HCT116 (cell line): ENCODE data around the gene RGCC. TPM values are rescaled to one million over a fixed set of nuclear protein-coding genes. Genes with fewer than 3 reads are reported as not detected.

Experiments used
- ATAC-seq: fragments of 200-7000 bp; cut with Tn5 transposase; 2 replicates; pipeline ENCODE4 v1.9.1; 2020; ENCODE audit warnings: mild to moderate bottlenecking, moderate library complexity
- BruUV-seq: library from RNA; stranded (reverse); fragments of 400-500 nt; replicated peaks from 2 replicates; lab custom pipeline; 2021; lab: Mats Ljungman, UMichigan
- CTCF ChIA-PET: fragments of 300-600 bp; sonication (Branson Sonifier 250); formaldehyde crosslinking; loops from one replicate; lab custom pipeline; 2021; ENCODE audit warnings: antibody characterized with exemption; lab: Charles Lee
- POLR2A ChIA-PET: fragments of 300-600, 350-600 bp; sonication (Branson Sonifier 250); formaldehyde crosslinking; loops from one replicate; lab custom pipeline; 2021; ENCODE audit warnings: antibody characterized with exemption; lab: Charles Lee
- RAD21 ChIA-PET, 2 experiments: fragments of 300-600 bp; sonication (Branson Sonifier 250); formaldehyde crosslinking; loops; one replicate each; lab custom pipeline; 2023; ENCODE audit warnings: low total read pairs in 2 of 2; ENCODE audit not compliant: uncharacterized antibody in 2 of 2, unreplicated experiment in 2 of 2, low non-redundant PET in 1 of 2; lab: Charles Lee
- DNase-seq: peaks from one replicate; pipeline ENCODE4 v3.0.0-alpha.2; 2010; ENCODE audit warnings: low read depth, low spot score
- H2AFZ ChIP-seq: fragments of 200-600 bp; shearing (Covaris generic), sonication (generic); 2 replicates; pipeline ENCODE4 v1.6.1; 2017; ENCODE audit warnings: low read depth, mixed run types, mixed read lengths, antibody characterized with exemption, low read length; ENCODE audit not compliant: poor library complexity, severe bottlenecking
- H3K27ac ChIP-seq: 2 replicates; pipeline ENCODE4 v1.5.1; 2012; ENCODE audit warnings: low read depth, low read length
- H3K27me3 ChIP-seq: fragments of 200-600 bp; sonication (generic); 2 replicates; pipeline ENCODE4 v1.6.1; 2016; ENCODE audit warnings: mixed run types, low read length, mixed read lengths; ENCODE audit not compliant: insufficient read depth
- H3K36me3 ChIP-seq, 2 experiments: fragments of 200-500 bp in 1 of 2; fragments of 200-600 bp in 1 of 2; sonication (Bioruptor generic) in 1 of 2; sonication (generic) in 1 of 2; 2 replicates each; pipeline versions ENCODE4 v1.5.1 to v1.6.1; 2014 to 2016; ENCODE audit warnings: low read length in 2 of 2, inconsistent platforms in 1 of 2, mixed read lengths in 1 of 2, mixed run types in 1 of 2; ENCODE audit not compliant: insufficient read depth in 2 of 2, control insufficient read depth in 1 of 2
- H3K4me1 ChIP-seq, 2 experiments: fragments of 200-600 bp in 1 of 2; sonication (generic) in 1 of 2; 2 replicates each; pipeline versions ENCODE4 v1.5.1 to v1.6.1; 2012 to 2017; ENCODE audit warnings: low read length in 2 of 2, inconsistent platforms in 1 of 2, mild to moderate bottlenecking in 1 of 2, mixed read lengths in 1 of 2, mixed run types in 1 of 2, moderate library complexity in 1 of 2; ENCODE audit not compliant: insufficient read depth in 2 of 2, control insufficient read depth in 1 of 2
- H3K4me2 ChIP-seq: fragments of 200-600 bp; sonication (generic); 2 replicates; pipeline ENCODE4 v1.6.1; 2017; ENCODE audit warnings: mixed run types, low read length, mixed read lengths
- H3K4me3 ChIP-seq, 2 experiments: fragments of 200-600 bp in 1 of 2; sonication (generic) in 1 of 2; replicated peaks in 1 of 2; 2 replicates each; pipeline ENCODE4 v1.5.1; 2011 to 2016; ENCODE audit warnings: low read length in 2 of 2, control low read depth in 1 of 2, low read depth in 1 of 2, mild to moderate bottlenecking in 1 of 2, mixed read lengths in 1 of 2, mixed run types in 1 of 2
- H3K79me2 ChIP-seq: fragments of 200-600 bp; sonication (generic); 2 replicates; pipeline ENCODE4 v1.6.1; 2017; ENCODE audit warnings: mild to moderate bottlenecking, mixed run types, low read length, moderate library complexity, mixed read lengths; ENCODE audit not compliant: insufficient read depth
- H3K9ac ChIP-seq: fragments of 200-600 bp; sonication (generic); 2 replicates; pipeline ENCODE4 v1.6.1; 2016; ENCODE audit warnings: low read length, mixed read lengths
- H3K9me2 ChIP-seq: fragments of 200-600 bp; sonication (generic), shearing (Covaris generic); 2 replicates; pipeline ENCODE4 v1.6.1; 2017; ENCODE audit warnings: mixed run types, mild to moderate bottlenecking, moderate library complexity; ENCODE audit not compliant: insufficient read depth
- H3K9me3 ChIP-seq, 2 experiments: fragments of 200-500 bp in 1 of 2; fragments of 200-600 bp in 1 of 2; sonication (Bioruptor generic) in 1 of 2; sonication (generic) in 1 of 2; 2 replicates each; pipeline ENCODE4 v1.6.1; 2014 to 2017; ENCODE audit warnings: low read length in 2 of 2, mixed read lengths in 2 of 2, inconsistent platforms in 1 of 2, low read depth in 1 of 2, mild to moderate bottlenecking in 1 of 2, mixed run types in 1 of 2, moderate library complexity in 1 of 2; ENCODE audit not compliant: control insufficient read depth in 1 of 2, insufficient read depth in 1 of 2
- H4K20me1 ChIP-seq: fragments of 200-600 bp; sonication (generic), shearing (Covaris generic); 2 replicates; pipeline ENCODE4 v1.6.1; 2017; ENCODE audit warnings: mixed run types, mild to moderate bottlenecking, moderate library complexity; ENCODE audit not compliant: insufficient read depth
- ATF3 ChIP-seq: IDR thresholded peaks from 2 replicates; pipeline ENCODE4 v1.6.1; 2012
- CEBPB ChIP-seq: IDR thresholded peaks from 2 replicates; pipeline ENCODE4 v1.6.1; 2012; ENCODE audit warnings: low read depth
- CTCF ChIP-seq, 3 experiments: fragments of 200-600 bp in 1 of 3; sonication (generic) in 1 of 3; IDR thresholded peaks in 2 of 3; conservative IDR thresholded peaks in 1 of 3; 2 replicates each; pipeline ENCODE4 v1.5.1; 2012 to 2017; ENCODE audit warnings: low read depth in 2 of 3, low read length in 2 of 3, antibody characterized with exemption in 1 of 3, borderline replicate concordance in 1 of 3, control low read depth in 1 of 3, mild to moderate bottlenecking in 1 of 3, mixed read lengths in 1 of 3, mixed run types in 1 of 3, moderate library complexity in 1 of 3; ENCODE audit not compliant: insufficient read depth in 1 of 3
- EGR1 ChIP-seq: IDR thresholded peaks from 2 replicates; pipeline ENCODE4 v1.6.1; 2012; ENCODE audit warnings: low read depth
- ELF1 ChIP-seq: IDR thresholded peaks from 2 replicates; pipeline ENCODE4 v1.6.1; 2012; ENCODE audit warnings: low read depth, borderline replicate concordance
- EZH2 ChIP-seq: fragments of 200-600 bp; sonication (generic); IDR thresholded peaks from 2 replicates; pipeline ENCODE4 v1.6.1; 2017; ENCODE audit warnings: antibody characterized with exemption, mixed run types
- EZH2phosphoT487 ChIP-seq: fragments of 200-600 bp; IDR thresholded peaks from 2 replicates; pipeline ENCODE4 v1.6.1; 2018; ENCODE audit warnings: antibody characterized with exemption, borderline replicate concordance
- FOSL1 ChIP-seq: IDR thresholded peaks from 2 replicates; pipeline ENCODE4 v1.6.1; 2012; ENCODE audit warnings: low read depth
- JUND ChIP-seq: IDR thresholded peaks from 2 replicates; pipeline ENCODE4 v1.6.1; 2012
- MAX ChIP-seq: IDR thresholded peaks from 2 replicates; pipeline ENCODE4 v1.6.1; 2012
- POLR2A ChIP-seq: IDR thresholded peaks from 2 replicates; pipeline ENCODE4 v1.7.0; 2011; ENCODE audit warnings: borderline replicate concordance; ENCODE audit not compliant: insufficient read depth, insufficient read length; ENCODE audit errors: extremely low read depth
- POLR2AphosphoS5 ChIP-seq: IDR thresholded peaks from 2 replicates; pipeline ENCODE4 v1.6.1; 2011; ENCODE audit warnings: mild to moderate bottlenecking, low read depth, low read length, moderate library complexity
- RAD21 ChIP-seq: IDR thresholded peaks from 2 replicates; pipeline ENCODE4 v1.6.1; 2012; ENCODE audit warnings: low read depth, mild to moderate bottlenecking
- SIN3A ChIP-seq: IDR thresholded peaks from 2 replicates; pipeline ENCODE4 v1.6.1; 2012; ENCODE audit warnings: low read depth
- SP1 ChIP-seq: IDR thresholded peaks from 2 replicates; pipeline ENCODE4 v1.6.1; 2012; ENCODE audit warnings: low read depth
- SRF ChIP-seq: IDR thresholded peaks from 2 replicates; pipeline ENCODE4 v1.6.1; 2012; ENCODE audit warnings: low read depth
- YY1 ChIP-seq: IDR thresholded peaks from 2 replicates; pipeline ENCODE4 v1.6.1; 2011; ENCODE audit warnings: low read length, low read depth, moderate library complexity, mild to moderate bottlenecking; ENCODE audit not compliant: insufficient replicate concordance; ENCODE audit errors: extremely low read depth
- ZBTB33 ChIP-seq: IDR thresholded peaks from 2 replicates; pipeline ENCODE4 v1.6.1; 2011; ENCODE audit warnings: mild to moderate bottlenecking, low read length, moderate library complexity; ENCODE audit not compliant: insufficient replicate concordance; ENCODE audit errors: extremely low read depth
- ZFX ChIP-seq: fragments of 450-650 bp; IDR thresholded peaks from 2 replicates; pipeline ENCODE4 v1.6.1; 2017
- ZNF274 ChIP-seq: fragments of 200-500 bp; sonication (Bioruptor generic); IDR thresholded peaks from 2 replicates; pipeline ENCODE4 v1.6.1; 2014; ENCODE audit warnings: mild to moderate bottlenecking, low read depth, low read length, inconsistent platforms
- intact Hi-C: fragments of 100-400 bp; cut with micrococcal nuclease; formaldehyde crosslinking; loops from 2 replicates; pipeline ENCODE4 v1.10.0; 2022
- total RNA-seq: library from RNA; stranded (reverse); gene quantifications from one replicate; pipeline ENCODE4 v1.2.1, GENCODE V29; 2021; ENCODE audit not compliant: unreplicated experiment

Gene RGCC
- total RNA-seq, 1 experiment from 2014 or later = 3.2 TPM

- Histone ChIP-seq H3K4me1 (no peaks in the 10 kb centered on the region), H3K79me2 (no peaks in the 10 kb centered on the region), H3K36me3 (no peaks in the 10 kb centered on the region), H4K20me1 (no peaks in the 10 kb centered on the region), H3K9ac (no peak overlapping the region), H3K4me2 (no peak overlapping the region), H2AFZ (no peak overlapping the region), H3K27ac (no peak overlapping the region), H3K4me3 (no peak overlapping the region), H3K9me3 (no peaks in the 10 kb centered on the region), H3K9me2 (no peaks in the 10 kb centered on the region), H3K27me3 (no peaks in the 10 kb centered on the region)
- intact Hi-C loops = no loop called here
- POLR2A ChIA-PET = no interaction called here
- ATAC-seq = no peak
- BruUV-seq = no TSS peak
- CTCF ChIA-PET = no interaction called here
- DNase-seq = no peak
- RAD21 ChIA-PET = no interaction called here
- TF ChIP-seq ATF3 (no peak), POLR2AphosphoS5 (no peak), SP1 (no peak), FOSL1 (no peak), EGR1 (no peak), CTCF (IDR thresholded peaks at IDR 0.05 in 2 of 3, conservative IDR thresholded peaks at IDR 0.05 in 1 of 3; ENCODE audit: borderline replicate concordance in 1 of 3, insufficient read depth in 1 of 3, low read depth in 2 of 3, low read length in 2 of 3) (no peak), ZNF274 (no peak), RAD21 (no peak), SRF (no peak), YY1 (no peak), ELF1 (no peak), EZH2 (no peak), CEBPB (no peak), SIN3A (no peak), EZH2phosphoT487 (no peak), MAX (no peak), JUND (no peak), ZFX (no peak), ZBTB33 (no peak), POLR2A (no peak)
These were observed 36.9 kb downstream of the RGCC start for GRCh38 chr13:41494202-41494601.
